SK-MEL-5 (cell line): ENCODE results near the gene KIF1C. TPM values are rescaled to one million over a fixed set of nuclear protein-coding genes. Genes with fewer than 3 reads are reported as not detected.
"Not testable (repeated sequence)": the region's sequence is repeated elsewhere in the genome, so short reads cannot be mapped to it uniquely, and the experiment has no call there.

ENCODE experiments used
- DNase-seq: peaks from one replicate; pipeline ENCODE4 v3.0.0-alpha.2; 2016; ENCODE audit warnings: low read depth, low spot score
- in situ Hi-C: cut with HindIII; loops from 2 replicates; pipeline ENCODE4 v1.10.0; 2016; ENCODE audit warnings: low sequenced_read_pairs, high pct_unique_total_duplicates, low pct_unique_long_range_greater_than_20kb
- total RNA-seq: library from RNA; depleted of rRNA; stranded (reverse); fragments of >200 nt; shearing (Covaris generic); gene quantifications from 2 replicates; pipeline ENCODE4 v1.2.3, GENCODE V29; 2014

KIF1C gene
- total RNA-seq, 1 experiment from 2014 or later: 54.7 TPM

DNA sequence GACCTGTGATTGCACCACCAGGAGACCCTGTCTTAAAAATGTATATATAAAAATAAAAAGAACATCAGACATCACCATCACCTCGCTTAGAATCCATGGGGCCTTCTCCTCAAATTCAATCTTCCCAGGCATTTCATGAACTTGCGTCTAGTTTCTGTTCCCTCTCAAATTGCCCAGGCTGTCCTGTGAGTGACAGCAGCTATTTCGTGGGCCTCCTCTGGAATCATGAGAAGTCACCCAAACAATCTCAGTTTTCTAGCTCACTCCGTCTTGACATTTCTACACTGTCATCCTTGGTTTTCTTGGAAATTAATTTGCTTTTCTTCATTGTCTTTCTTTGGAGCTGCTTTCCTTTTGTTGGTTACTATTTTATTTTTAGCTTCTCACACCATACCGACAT lies 30.2 kb downstream of the KIF1C start:
- in situ Hi-C loops: no loop called here
- no peak for DNase-seq

DNA sequence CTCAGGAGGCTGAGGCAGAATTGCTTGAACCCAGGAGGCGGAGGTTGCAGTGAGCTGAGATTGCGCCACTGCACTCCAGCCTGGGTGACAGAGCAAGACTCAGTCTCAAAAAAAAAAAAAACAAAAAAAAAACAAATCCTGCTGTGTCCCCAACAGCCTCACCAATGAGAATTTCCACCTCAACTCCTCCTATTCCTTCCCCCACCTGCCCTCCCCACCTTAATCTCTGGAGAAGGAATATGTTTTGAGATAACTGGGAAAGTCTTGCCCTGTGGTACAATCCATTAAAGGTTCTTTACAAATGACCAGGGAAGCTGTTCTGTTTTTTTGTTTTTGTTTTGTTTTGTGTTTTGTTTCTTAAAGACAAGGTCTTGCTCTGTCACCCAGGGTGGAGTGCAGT lies 32.4 kb downstream of the KIF1C start:
- in situ Hi-C loops, DNase-seq: not testable (repeated sequence)

GRCh38 chr17:5031365-5032082 lies 33.8 kb downstream of the KIF1C start:
- in situ Hi-C loops: no loop called here
- peak; percentile 84 for DNase-seq

DNA sequence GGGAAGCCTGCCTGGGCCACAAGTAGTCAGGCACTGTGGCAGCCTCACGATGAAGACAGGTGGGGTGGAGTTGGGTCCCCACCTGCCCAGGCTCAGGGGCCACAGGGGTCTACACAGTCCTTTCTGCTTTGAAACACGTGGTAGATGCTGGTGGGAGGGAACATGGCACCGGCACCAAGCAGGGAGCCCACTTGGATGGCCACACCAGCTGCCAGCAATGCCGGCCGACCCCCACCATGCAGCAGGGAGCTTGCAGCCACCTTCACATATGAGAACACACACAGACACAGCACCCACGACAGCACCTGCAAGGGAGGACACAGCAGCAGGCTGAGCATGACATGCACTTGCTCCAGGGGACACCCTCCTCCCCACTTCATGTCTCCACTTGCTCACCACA lies 35.1 kb downstream of the KIF1C start:
- no peak for DNase-seq
- in situ Hi-C loops: no loop called here

- in situ Hi-C loops: no loop called here
- DNase-seq: no peak
These were observed 35.7 kb downstream of the KIF1C start for GRCh38 chr17:5033352-5034015.

- no peak for DNase-seq
- in situ Hi-C loops: no loop called here
These were observed 36.3 kb downstream of the KIF1C start for GRCh38 chr17:5034063-5034462.

GRCh38 chr17:5034651-5035050 lies 36.9 kb downstream of the KIF1C start:
- in situ Hi-C loops: no loop called here
- no peak for DNase-seq

- no peak for DNase-seq
- in situ Hi-C loops: no loop called here
These were observed 37.6 kb downstream of the KIF1C start, which contains the start of gene SLC52A1 for GRCh38 chr17:5035315-5035714. SLC52A1 (minus strand) TSS chr17:5035426; CDS start chr17:5034606, 820 bp downstream.

- no peak for DNase-seq
- in situ Hi-C loops: no loop called here
These were observed 44.6 kb downstream of the KIF1C start for GRCh38 chr17:5042157-5043022.

DNA sequence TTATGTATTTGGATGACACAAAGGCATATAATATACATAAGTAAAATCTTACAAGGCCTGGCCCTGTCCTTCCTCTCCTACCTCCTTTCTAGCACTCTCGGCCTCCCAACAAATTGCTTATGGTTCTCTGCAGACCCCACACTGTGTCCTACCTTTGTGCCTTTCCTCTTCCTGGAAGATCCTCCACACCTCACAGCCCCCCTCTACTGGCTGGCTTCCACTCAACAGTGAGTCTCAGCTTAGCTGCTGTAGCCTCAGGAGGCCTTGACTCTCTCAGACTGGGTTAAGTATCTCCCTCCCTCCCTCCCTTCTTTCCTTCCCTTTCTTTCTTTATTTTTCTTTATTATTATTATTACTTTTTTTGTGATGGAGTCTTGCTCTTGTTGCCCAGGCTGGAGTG lies 45.8 kb downstream of the KIF1C start:
- no peak for DNase-seq
- in situ Hi-C loops: no loop called here

DNA sequence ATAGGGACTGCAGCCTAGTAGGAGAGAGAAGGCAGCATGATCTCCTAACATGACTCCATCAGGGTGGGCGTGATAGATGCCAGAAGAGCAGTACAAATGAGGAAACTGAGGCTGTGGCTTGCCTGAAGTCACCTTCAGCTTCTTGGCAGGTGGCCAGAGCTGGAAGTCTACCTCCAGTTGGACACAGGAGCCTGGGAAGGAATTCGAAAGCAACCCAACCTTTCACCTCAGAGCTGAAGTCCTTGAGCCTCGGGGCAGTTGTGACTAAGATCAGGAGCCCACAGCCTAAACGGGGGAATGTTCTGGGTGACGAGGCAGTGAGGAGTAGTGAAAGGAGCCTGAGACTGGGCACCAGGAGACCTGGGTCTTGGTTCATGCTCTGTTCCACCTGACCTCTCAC lies 46.9 kb downstream of the KIF1C start:
- no peak for DNase-seq
- in situ Hi-C loops: no loop called here

DNA sequence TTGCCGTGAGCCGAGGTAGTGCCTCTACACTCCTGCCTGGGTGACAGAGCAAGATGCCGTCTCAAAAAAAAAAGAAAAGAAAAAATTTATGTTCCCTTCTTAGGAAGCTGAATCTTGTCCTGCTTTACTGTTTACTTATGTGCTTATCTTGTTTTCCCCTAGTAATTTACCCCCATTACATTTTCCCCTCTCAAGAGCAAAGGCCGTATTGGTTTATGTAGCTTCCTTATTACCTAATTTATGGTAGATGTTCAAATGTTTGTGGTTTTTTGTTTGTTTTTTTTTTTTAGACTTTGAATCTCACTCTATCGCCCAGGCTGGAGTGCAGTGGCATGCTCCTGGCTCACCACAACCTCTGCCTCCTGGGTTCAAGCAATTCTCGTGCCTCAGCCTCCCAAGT lies 47.7 kb downstream of the KIF1C start:
- in situ Hi-C loops: no loop called here
- DNase-seq: no peak

- no peak for DNase-seq
These were observed 49.7 kb downstream of the KIF1C start for GRCh38 chr17:5047446-5047845.

DNA sequence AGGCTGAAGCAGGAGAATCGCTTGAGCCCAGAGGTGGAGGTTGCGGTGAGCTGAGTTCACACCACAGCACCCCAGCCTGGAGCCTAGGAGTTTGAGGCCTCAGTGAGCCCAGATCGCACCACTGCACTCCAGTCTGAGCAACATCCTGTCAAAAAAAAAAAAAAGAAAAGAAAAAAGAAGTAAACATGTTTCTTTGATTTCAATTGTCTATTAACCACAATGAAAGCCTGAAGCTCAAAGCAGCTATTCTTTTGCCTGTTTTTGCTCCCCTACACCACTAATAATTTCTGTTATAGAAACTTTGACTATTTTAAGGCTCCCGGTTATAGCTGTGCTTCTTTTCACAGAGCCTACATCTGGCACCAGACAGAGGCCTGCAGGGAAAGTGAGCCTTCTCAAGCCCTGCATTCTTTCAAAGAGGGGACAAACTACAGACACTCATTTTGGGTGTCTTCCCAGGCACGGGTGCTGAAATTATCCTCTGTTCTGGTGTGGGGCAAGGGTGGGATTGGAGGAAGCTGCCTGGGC lies 51.6 kb downstream of the KIF1C start:
- in situ Hi-C loops: no loop called here
- DNase-seq: no peak

More at GRCh38 chr17:5047446-5047845, 49.7 kb downstream of the KIF1C start:
- in situ Hi-C loops: no loop called here

GRCh38 chr17:5050278-5050677 lies 52.5 kb downstream of the KIF1C start:
- in situ Hi-C loops: no loop called here
- DNase-seq: no peak

DNA sequence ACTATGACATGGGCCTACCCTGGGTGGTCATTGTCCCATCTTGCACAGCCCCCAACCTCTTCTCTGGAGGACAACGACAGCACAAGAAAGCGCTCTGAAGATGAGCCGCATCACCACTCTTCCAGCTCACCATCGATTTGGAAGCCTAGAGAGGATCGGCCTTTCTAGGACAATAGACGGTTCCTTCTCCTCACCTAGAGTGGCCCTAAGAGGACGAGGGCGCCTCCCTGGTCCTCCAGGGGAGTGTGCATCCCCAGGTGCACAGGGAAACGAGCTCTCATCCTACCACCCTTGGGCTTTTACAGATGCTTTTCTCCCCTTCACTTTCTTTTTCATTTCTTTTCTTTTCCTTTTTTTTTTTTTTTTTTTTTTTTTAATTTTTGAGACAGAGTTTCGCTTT lies 57.8 kb downstream of the KIF1C start:
- in situ Hi-C loops: no loop called here
- DNase-seq: no peak

DNA sequence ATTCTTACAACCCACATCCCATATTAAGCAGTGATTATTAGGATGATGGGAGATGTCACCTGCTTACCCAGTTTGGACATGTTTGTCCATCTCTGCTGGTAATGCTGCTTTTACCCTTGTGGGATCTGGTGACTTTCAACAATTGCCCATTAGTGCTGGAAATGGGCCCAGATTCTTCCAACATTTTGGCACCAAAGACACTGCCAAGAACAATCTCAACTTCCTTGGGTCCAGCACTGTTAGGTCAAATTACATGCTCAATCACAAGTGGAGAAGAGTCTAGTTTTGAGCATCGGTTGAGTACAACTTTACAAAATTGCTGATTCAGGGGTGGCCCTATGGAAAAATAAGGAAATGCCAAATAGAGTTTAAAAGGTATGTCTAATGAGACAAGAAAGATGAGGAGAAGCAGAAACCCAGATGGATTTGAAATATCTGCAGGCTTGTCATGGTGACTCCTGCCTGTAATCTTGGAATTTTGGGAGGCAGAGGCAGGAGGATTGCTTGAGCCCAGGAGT lies 67.5 kb downstream of the KIF1C start:
- in situ Hi-C loops: no loop called here
- no peak for DNase-seq

- DNase-seq: no peak
- in situ Hi-C loops: no loop called here
These were observed 70.5 kb downstream of the KIF1C start for GRCh38 chr17:5068236-5068635.
